A549 (cell line): ENCODE data around the gene PRSS12. TPM values are rescaled to one million over a fixed set of nuclear protein-coding genes. Genes with fewer than 3 reads are reported as not detected.
A peak's percentile ranks its signal among the peaks of the same experiment; 100 is the strongest.
"Not testable (repeated sequence)": the region's sequence is repeated elsewhere in the genome, so short reads cannot be mapped to it uniquely, and the experiment has no call there.

Source experiments
- ATAC-seq, 2 experiments: fragments of 200-7000 bp in 1 of 2; fragments of >200 bp in 1 of 2; cut with Nextera tagmentation in 1 of 2; cut with Tn5 transposase in 1 of 2; 3 replicates each; pipeline versions ENCODE4 v1.8.0 to v1.9.1; 2018 to 2020; ENCODE audit warnings: mild to moderate bottlenecking in 1 of 2, moderate library complexity in 1 of 2
- CTCF ChIA-PET: fragments of 300-600 bp; sonication (Branson Sonifier 250); formaldehyde crosslinking; extraction: SDS; loops from one replicate; lab custom pipeline; 2021; ENCODE audit warnings: antibody characterized with exemption, inconsistent platforms; lab: Yijun Ruan, JAX
- POLR2A ChIA-PET: fragments of 350-600 bp; formaldehyde crosslinking; extraction: SDS; loops from one replicate; lab custom pipeline; 2021; ENCODE audit warnings: antibody characterized with exemption, inconsistent platforms; lab: Yijun Ruan, JAX
- DNase-seq, 2 experiments: peaks; one replicate each; pipeline versions ENCODE4 v3.0.0 to v3.0.0-alpha.2; 2011 to 2016; ENCODE audit warnings: low read depth in 1 of 2, low spot score in 1 of 2
- FAIRE-seq: peaks from 2 replicates; lab custom pipeline; 2011; peaks lifted over from hg19 to GRCh38; lab: Jason Lieb, UNC
- H3K27ac ChIP-seq, 2 experiments: fragments of >200 bp; sonication (Bioruptor Twin); formaldehyde crosslinking; 3 replicates each; pipeline ENCODE4 v1.5.1; 2016 to 2017
- H3K4me1 ChIP-seq: fragments of >200 bp; sonication (Bioruptor Twin); formaldehyde crosslinking; 3 replicates; pipeline ENCODE4 v1.6.1; 2016
- H3K4me2 ChIP-seq: fragments of >200 bp; sonication (Bioruptor Twin); formaldehyde crosslinking; 3 replicates; pipeline ENCODE4 v1.6.1; 2016
- H3K4me3 ChIP-seq: fragments of >200 bp; sonication (Bioruptor Twin); formaldehyde crosslinking; 3 replicates; pipeline ENCODE4 v1.5.1; 2016
- H3K9me3 ChIP-seq: fragments of >200 bp; sonication (Bioruptor Twin); formaldehyde crosslinking; 3 replicates; pipeline ENCODE4 v1.6.1; 2016
- CBX8 ChIP-seq: fragments of 200-600 bp; sonication (generic); IDR thresholded peaks from 2 replicates; pipeline ENCODE4 v1.6.1; 2016
- CHD2 ChIP-seq: fragments of 150-350 bp; IDR thresholded peaks from 2 replicates; pipeline ENCODE4 v1.6.1; 2014; ENCODE audit warnings: low read length; ENCODE audit not compliant: partially characterized antibody
- CTCF ChIP-seq: fragments of >200 bp; sonication (Bioruptor Twin); formaldehyde crosslinking; IDR thresholded peaks from 3 replicates; pipeline ENCODE4 v1.5.1; 2016
- ELK1 ChIP-seq: fragments of 150-350 bp; IDR thresholded peaks from 2 replicates; pipeline ENCODE4 v1.6.1; 2014; ENCODE audit warnings: low read depth, mild to moderate bottlenecking, low read length
- HES2 ChIP-seq: fragments of >200 bp; sonication (Bioruptor Twin); formaldehyde crosslinking; IDR thresholded peaks from 2 replicates; pipeline ENCODE4 v1.6.1; 2016
- JUN ChIP-seq, 2 experiments: fragments of >200 bp; sonication (Bioruptor Twin); formaldehyde crosslinking; IDR thresholded peaks; 2 replicates in 1 of 2; 3 replicates in 1 of 2; pipeline ENCODE4 v1.6.1; 2016 to 2017
- MAFK ChIP-seq: fragments of 450-650 bp; IDR thresholded peaks from 2 replicates; pipeline ENCODE4 v1.6.1; 2014; ENCODE audit not compliant: partially characterized antibody
- MYC ChIP-seq: IDR thresholded peaks from 2 replicates; pipeline ENCODE4 v1.6.1; 2012; ENCODE audit warnings: mild to moderate bottlenecking, inconsistent platforms, low read length, improper control_type of control experiment, borderline replicate concordance
- RAD21 ChIP-seq, 2 experiments: fragments of >200 bp in 1 of 2; sonication (Bioruptor Twin) in 1 of 2; formaldehyde crosslinking in 1 of 2; IDR thresholded peaks in 1 of 2; conservative IDR thresholded peaks in 1 of 2; 2 replicates in 1 of 2; 3 replicates in 1 of 2; pipeline ENCODE4 v1.6.1; 2012 to 2018; ENCODE audit warnings: inconsistent platforms in 1 of 2
- TP53 ChIP-seq: fragments of 250-450 bp; sonication (Bioruptor Pico); IDR thresholded peaks from 2 replicates; pipeline ENCODE4 v1.5.0; 2021; ENCODE audit warnings: mild to moderate bottlenecking, moderate library complexity
- ZC3H11A ChIP-seq: fragments of 450-650 bp; IDR thresholded peaks from 2 replicates; pipeline ENCODE4 v1.6.1; 2014; ENCODE audit warnings: antibody characterized with exemption, mild to moderate bottlenecking
- ZNF302 ChIP-seq: fragments of 250-450 bp; sonication (Bioruptor Pico); IDR thresholded peaks from 2 replicates; pipeline ENCODE4 v1.9.0; 2021; ENCODE audit warnings: inconsistent platforms, mild to moderate bottlenecking, moderate library complexity
- WGBS: methylation state at CpG from one replicate; pipeline ENCODE4 v1.1.6; 2017; ENCODE audit errors: missing lambda C conversion rate; 5-methylcytosine and 5-hydroxymethylcytosine counted together
- polyA plus RNA-seq, 4 experiments: library from polyadenylated mRNA; depleted of rRNA in 3 of 4; stranded (reverse); fragments of >200 nt; fragmentation: RNase III in 1 of 4; extraction: RNeasy Plus Mini Kit Qiagen cat#74134 plus additional on column Dnase treatment in 1 of 4; gene quantifications; 2 replicates in 3 of 4; 3 replicates in 1 of 4; pipeline ENCODE4 v1.2.3, GENCODE V29; 2011 to 2017
- TF ChIP-seq, protein P1 (sequence below): fragments of 450-650 bp; IDR thresholded peaks from 2 replicates; pipeline ENCODE4 v1.6.1; 2014; ENCODE audit warnings: antibody characterized with exemption

The PRSS12 gene
- polyA plus RNA-seq, 2 of the 4 experiments (the other 2 are of a cell fraction) = 0.34 to 0.36 TPM

GRCh38 chr4:118270492-118270891, 82.3 kb downstream of the PRSS12 start:
- 0% methylated on average over 2 of the region's 2 CpGs for WGBS
- no peak overlapping the region for H3K27ac ChIP-seq
- peak in 1 of 2 experiments; percentile 54; a peak in 2 of 6 replicates for ATAC-seq
- H3K9me3 ChIP-seq = no peaks in the 10 kb centered on the region
- POLR2A ChIA-PET = no interaction called here
- TF ChIP-seq CHD2 (no peak), ELK1 (no peak), RAD21 (conservative IDR thresholded peaks at IDR 0.05 in 1 of 2, IDR thresholded peaks at IDR 0.05 in 1 of 2) (peak; percentile 64 to 66), ZNF302 (CRISPR knock-in tag) (no peak), ZC3H11A (no peak), CBX8 (no peak), MYC (no peak), CTCF (peak; percentile 62), HES2 (no peak), JUN (IDR thresholded peaks at IDR 0.05) (no peak), TP53 (CRISPR knock-in tag) (no peak)
- TF ChIP-seq, protein P1, sequence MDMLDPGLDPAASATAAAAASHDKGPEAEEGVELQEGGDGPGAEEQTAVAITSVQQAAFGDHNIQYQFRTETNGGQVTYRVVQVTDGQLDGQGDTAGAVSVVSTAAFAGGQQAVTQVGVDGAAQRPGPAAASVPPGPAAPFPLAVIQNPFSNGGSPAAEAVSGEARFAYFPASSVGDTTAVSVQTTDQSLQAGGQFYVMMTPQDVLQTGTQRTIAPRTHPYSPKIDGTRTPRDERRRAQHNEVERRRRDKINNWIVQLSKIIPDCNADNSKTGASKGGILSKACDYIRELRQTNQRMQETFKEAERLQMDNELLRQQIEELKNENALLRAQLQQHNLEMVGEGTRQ = no peak
- TF ChIP-seq, all 56 proteins: peak for 2
- FAIRE-seq (peak; percentile 7), DNase-seq (peak; percentile 23 to 43)
- Histone ChIP-seq H3K4me1 (no peaks in the 10 kb centered on the region), H3K4me3 (no peak overlapping the region), H3K4me2 (no peak overlapping the region)
- CTCF ChIA-PET = interaction anchor here (0.6 to 0.8 kb wide), 2 partner anchors 77 to 193 kb away, joined by 3 to 4 read pairs; no protein-coding TSS in a partner anchor

DNA sequence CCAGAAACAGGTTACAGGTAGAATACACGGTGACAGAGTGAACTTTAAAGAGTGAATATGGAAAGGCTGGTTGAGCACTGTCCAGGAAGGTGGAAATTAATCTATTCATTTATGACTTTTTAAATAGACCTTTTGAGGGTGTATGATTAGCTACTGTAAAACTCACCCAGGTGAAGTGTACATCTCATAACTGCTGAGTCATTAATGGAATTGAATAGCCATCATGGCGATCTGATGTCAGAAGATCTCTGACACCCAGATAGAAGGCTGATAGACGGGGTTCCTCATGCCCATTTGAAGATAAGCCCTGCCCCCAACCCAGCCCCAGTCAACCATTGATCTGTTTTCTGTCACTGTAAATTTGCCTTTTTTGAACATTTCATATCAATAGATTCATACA, 84.0 kb downstream of the PRSS12 start:
- FAIRE-seq = no peak
- Histone ChIP-seq H3K4me3 (no peak overlapping the region), H3K4me1 (no peaks in the 10 kb centered on the region), H3K4me2 (no peak overlapping the region), H3K9me3 (no peaks in the 10 kb centered on the region), H3K27ac (no peak overlapping the region)
- ChIA-PET POLR2A (no interaction called here), CTCF (no interaction called here)
- ATAC-seq = no peak
- DNase-seq = no peak
- TF ChIP-seq MAFK (peak; percentile 37), TP53 (CRISPR knock-in tag) (no peak)
- 78% methylated on average over 3 of the region's 3 CpGs for WGBS

- H3K4me3 ChIP-seq, H3K27ac ChIP-seq, H3K4me2 ChIP-seq, POLR2A ChIA-PET, FAIRE-seq, H3K4me1 ChIP-seq, ATAC-seq, H3K9me3 ChIP-seq, DNase-seq: not testable (repeated sequence)
- whole genome bisulfite sequencing = 69% methylated on average over 4 of the region's 4 CpGs
- CTCF ChIA-PET = interaction anchor here (0.9 to 1.0 kb wide), 2 partner anchors 42 to 190 kb away, joined by 3 read pairs; no protein-coding TSS in a partner anchor
Observed at GRCh38 chr4:118266145-118266496, 86.7 kb downstream of the PRSS12 start.
